ENCODE data around the gene FBXO31.
A peak's percentile ranks its signal among the peaks of the same experiment; 100 is the strongest.
"Not testable (repeated sequence)": the region's sequence is repeated elsewhere in the genome, so short reads cannot be mapped to it uniquely, and the experiment has no call there.

FBXO31 gene

GRCh38 chr16:87362828-87363559 is 20.6 kb downstream of the FBXO31 start:
- not testable (repeated sequence) for DNase-seq (ENCODE audit: low read depth)

GRCh38 chr16:87361916-87362619 is 21.5 kb downstream of the FBXO31 start:
- DNase-seq (ENCODE audit: low read depth), result no peak

DNA sequence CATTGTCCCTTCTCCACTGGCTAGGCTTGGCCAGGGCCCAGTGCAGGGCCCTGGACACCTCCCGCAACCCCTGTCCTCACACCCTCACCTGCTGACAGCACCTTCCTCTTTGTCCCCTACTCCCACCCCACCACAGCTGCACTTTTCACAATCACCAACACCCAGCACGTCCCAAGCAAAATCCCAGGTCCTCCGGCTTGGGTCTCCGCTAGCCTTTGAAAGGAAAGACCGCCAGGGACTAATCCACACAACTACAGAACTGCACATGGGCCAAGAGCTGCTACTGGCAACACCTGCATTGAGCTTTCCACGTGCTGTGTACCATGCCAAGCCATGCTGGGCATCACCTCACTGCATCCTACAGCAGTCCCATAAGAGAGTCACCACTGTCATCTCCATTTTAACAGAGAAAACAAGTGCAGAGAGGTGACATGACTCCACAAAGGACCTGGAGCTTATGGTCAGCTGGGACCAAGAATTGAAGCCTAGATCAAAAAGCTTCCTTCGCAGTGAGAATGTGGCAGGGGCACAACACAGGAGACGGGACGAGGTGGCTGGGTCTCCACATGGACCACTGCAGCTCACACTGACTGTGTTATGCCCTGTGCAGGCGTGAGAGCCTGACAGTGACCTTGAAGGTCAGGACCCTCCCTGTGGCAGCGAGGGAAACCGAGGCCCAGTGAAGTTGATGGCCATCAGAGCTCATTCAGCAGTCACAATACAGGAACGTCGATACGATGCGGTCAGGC is 22.5 kb downstream of the FBXO31 start:
- DNase-seq (ENCODE audit: low read depth), result no peak

GRCh38 chr16:87359121-87359520 is 24.5 kb downstream of the FBXO31 start:
- DNase-seq (ENCODE audit: low read depth), result no peak

DNA sequence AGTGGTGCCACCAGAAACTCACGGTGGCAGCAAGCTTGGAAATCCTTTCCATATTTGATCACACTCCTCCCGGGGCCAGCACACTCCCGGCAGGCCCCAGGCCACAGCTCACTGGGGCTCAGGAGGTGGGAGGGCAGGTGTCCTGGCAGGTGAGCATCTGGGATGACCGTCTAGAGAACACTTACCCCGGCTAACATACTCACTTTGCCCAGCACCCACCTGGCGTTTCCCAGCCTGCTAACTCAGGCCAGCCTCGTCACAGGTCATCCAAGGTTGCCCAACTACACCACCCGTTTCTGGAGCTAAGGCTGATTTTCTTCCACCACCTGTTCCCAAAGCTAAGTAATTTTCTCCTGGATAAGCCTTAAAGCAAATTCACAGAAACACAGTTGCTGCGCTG is 24.9 kb downstream of the FBXO31 start:
- no peak for DNase-seq (ENCODE audit: low read depth)

- no peak for DNase-seq (ENCODE audit: low read depth)
Observed at GRCh38 chr16:87358250-87358649, 25.3 kb downstream of the FBXO31 start.

DNA sequence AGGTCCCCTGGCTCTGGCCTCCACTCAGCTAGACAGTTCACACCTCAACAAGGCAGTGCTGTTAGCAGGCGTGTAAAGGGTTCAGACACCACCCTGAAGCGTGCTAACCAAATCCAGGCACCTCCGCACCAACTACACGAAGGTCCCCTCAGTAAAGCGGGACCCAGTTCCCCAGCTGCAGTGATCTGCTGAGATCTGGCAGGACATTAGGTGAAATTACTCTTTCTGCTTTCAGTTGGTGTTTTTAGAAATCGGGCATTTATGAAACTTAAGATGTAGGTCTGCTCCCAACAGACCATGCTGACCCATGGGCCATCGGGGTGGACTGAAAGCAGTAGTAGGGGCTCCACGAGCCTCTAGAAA is 27.1 kb downstream of the FBXO31 start:
- DNase-seq (ENCODE audit: low read depth), result no peak

- DNase-seq (ENCODE audit: low read depth), result no peak
Observed at GRCh38 chr16:87353613-87354012, 30.0 kb downstream of the FBXO31 start.

- DNase-seq (ENCODE audit: low read depth), result no peak
Observed at GRCh38 chr16:87352818-87353217, 30.8 kb downstream of the FBXO31 start.

GRCh38 chr16:87351320-87351698 is 32.3 kb downstream of the FBXO31 start:
- no peak for DNase-seq (ENCODE audit: low read depth)

DNA sequence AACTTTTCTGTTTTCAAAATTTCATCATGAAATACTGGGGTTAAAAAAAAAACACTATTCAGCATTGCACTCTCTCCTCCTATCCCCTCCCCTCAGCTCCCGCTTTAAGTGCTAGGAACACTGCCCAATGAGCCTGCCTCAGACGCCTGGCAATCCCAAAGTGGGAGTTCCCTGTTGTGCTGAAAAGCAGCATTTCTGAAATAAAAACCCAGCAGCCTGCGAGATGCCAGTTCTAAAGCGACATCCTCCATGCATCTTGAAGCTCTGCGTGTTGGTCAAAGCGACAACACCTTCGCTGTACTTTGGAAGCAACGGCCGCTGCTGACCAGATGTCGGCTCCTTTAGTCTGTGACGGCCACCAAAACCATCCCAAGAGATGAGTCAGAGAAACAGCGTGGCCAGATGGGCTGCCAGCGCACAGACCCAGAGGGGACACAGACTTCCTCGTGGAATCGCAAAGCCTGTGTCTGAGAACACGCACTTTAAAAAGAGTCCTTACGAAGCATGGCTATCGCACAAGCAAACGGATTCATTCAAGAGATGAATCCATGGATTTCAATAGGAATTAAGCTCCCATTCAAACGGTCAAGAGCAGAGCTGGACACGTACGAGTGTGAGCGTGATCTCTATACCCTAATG is 32.8 kb downstream of the FBXO31 start:
- no peak for DNase-seq (ENCODE audit: low read depth)

DNA sequence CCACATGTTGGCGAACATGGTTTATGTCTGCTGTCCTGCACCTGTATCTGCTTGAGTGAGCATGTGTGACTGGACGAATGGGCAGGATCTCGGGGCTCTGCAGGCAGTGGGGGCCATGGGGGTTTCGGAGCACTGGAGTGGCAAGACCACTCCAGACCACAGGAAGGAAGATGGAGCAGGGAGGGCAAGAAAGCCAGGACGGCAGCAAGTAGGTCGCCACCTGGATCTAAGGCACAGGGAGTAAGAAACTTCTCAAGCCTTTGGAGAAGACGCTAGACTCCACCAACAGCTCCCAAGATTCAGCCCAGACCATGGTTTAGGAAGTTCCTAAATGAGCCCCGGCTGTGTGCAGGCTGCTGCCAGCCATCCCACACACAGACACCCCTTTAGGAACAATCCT is 33.5 kb downstream of the FBXO31 start:
- DNase-seq (ENCODE audit: low read depth), result no peak

- no peak for DNase-seq (ENCODE audit: low read depth)
Observed at GRCh38 chr16:87348616-87349157, 34.9 kb downstream of the FBXO31 start.

DNA sequence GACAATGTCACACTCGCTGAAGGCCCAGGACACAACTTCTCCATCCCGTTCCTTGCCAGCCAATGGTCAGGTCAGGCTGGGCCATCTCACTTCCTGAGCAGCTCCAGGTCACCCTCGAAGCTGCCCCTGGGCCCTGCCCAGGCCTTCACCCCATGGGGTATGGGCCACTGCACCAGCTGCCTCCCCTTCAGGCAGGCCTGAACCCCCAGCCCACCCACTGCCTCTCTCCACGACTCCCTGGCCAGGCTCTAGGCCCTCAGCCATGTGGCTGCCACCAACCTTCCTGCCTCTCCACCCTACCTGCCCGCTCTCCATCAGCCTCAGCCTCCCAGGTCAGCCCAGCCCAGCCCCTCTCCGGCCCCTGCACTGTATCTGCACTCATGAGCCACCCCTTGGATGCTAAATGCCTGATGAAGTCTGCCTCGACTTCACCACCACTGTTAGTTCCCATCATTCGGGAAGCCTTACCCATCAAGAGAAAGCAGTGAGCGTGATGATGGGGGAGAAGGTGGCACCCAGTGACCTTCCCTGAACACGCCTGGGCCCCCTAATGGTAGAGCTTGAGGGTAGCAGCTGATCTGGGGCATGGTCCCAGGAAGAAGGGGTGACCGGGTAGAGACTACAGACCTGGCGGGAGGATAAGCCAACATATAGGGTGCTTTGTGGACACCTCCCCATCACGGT is 35.5 kb downstream of the FBXO31 start:
- DNase-seq (ENCODE audit: low read depth), result no peak

- DNase-seq (ENCODE audit: low read depth), result no peak
Observed at GRCh38 chr16:87346517-87347060, 37.0 kb downstream of the FBXO31 start.

DNA sequence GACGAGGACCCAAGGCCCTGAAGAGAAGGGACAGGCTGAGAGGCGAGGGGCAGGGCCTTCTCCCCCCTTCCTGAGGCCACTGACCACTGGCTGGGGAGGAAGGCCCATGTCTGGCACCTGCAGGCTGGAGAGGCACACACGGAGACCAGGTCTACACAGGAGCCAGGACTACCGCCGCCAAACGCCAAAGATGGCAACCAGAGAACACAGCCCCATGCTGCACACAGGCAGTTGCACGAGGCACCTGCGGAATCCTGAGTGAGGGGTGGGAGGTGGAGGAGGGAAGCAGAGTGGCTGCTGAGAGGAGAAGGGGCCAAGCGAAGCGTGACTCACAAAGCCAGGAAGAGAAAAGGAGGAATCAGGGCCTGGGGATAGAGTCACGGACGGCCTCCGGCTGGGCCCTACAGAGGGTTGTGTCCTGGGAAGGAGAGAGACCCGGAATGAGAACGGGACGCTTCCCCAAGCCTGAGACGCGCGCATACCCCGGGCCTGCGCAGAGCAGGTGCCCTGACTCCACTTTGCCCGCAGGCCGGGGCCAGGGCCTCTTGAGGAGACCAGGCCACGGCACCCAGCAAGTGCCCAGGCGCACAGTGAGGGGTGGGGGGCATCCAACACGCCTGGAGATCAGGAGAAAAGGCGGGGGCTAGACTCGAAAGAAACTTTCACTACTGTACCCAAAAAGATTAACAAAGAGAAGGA is 37.7 kb downstream of the FBXO31 start:
- DNase-seq (ENCODE audit: low read depth), result no peak

DNA sequence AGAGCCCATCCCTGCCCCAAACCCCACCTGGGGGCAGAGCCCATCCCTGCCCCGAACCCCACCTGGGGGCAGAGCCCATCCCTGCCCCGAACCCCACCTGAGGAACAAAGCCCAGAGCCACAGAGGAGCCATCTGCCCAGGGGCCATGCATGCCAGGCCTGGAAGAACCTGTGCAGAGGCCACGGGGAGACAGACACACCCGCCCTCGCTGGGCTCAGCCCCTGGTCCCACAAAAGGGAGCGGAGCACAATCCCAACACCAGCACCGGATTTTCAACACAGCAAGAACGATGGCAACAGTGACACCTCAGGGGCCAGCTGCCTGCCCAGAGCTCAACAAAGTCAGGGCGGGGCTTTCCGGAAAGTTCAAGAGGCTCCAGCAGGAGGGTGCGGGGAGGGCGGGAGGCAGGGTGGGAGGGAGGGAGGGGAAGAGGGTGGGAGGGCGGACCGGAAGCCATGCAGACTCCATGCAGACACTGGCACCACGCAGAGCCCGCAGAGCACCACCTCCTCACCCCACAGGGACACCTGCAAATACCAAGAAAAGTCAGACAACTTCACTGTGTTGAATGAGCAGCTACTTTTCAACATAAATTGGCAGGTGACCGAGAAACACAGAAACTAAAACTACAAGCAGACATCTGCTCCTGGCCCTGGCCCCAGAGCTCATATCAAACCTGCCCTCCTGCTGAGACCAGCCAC is 38.5 kb downstream of the FBXO31 start:
- peak; percentile 49 for DNase-seq (ENCODE audit: low read depth)

DNA sequence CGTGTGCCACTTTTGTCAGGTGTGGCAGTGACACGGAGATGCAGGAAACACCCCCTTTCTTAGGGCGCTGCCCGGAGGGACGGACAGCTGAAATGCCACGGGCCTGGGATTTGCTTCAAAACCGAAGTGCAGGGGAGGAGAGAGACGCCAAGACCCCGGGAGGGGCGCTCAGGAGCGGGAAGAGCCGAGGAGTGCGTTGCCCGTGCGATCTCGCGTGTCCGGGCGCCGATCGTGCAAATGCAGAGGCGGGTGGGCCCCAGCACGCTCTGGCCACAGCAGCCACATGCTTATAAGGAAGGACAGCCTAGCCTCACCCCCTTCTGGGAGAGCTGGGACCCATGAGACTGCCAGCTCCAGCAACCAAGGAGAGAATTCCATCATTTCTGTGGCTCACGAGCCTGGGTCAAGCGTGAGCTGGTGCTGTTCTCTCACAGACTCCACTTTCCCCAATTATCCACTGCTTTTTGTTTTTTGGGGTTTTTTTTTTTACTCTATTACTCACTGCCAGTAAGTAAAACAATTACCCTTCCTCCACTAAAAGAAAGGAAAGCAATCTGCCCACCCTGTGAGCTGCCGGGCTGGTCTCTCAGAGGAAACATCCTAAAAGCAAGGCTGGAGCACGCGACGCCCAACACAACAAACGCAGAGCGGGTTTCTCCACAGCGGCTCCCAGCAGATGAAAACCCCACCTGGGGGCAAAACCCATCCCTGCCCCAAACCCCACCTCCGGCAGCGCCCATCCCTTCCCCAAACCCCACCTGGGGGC is 39.2 kb downstream of the FBXO31 start:
- DNase-seq (ENCODE audit: low read depth), result no peak

DNA sequence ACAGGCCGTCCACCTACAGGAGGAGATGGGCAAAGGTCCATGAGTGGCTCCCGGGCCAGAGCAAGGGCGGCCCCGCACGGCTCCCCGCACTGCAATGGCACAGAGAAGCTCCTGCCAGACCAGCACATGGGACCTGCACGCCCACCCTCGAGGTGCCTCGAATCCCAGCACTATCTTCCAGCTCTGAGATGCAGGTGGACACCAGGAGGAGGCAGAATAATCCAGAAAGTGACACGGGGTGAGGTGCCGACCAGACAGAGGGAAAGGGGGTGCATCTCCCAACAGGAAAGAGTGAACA is 39.9 kb downstream of the FBXO31 start:
- no peak for DNase-seq (ENCODE audit: low read depth)
